HEK293 (cell line): Measurements from ENCODE around the gene TGFBI.

Experiments
- CTCF ChIA-PET: fragments of 350-600 bp; formaldehyde crosslinking; extraction: SDS; loops from one replicate; lab custom pipeline; 2021; ENCODE audit warnings: antibody characterized with exemption; lab: Yijun Ruan, JAX
- POLR2A ChIA-PET: fragments of 300-600 bp; formaldehyde crosslinking; extraction: SDS; loops from one replicate; lab custom pipeline; 2020; ENCODE audit warnings: antibody characterized with exemption, inconsistent platforms; lab: Yijun Ruan, JAX
- H3K27ac ChIP-seq: fragments of 200-500 bp; sonication (Bioruptor generic); 2 replicates; pipeline ENCODE4 v1.5.1; 2014; ENCODE audit warnings: low read depth, low read length, control low read depth, inconsistent platforms; ENCODE audit errors: extremely low read depth
- H3K36me3 ChIP-seq, 2 experiments: fragments of 200-500 bp in 1 of 2; sonication (Bioruptor generic) in 1 of 2; 1 replicate in 1 of 2; 2 replicates in 1 of 2; pipeline ENCODE4 v1.5.1; 2014 to 2017; ENCODE audit warnings: inconsistent platforms in 2 of 2, low read length in 2 of 2; ENCODE audit not compliant: control insufficient read depth in 2 of 2, insufficient read depth in 1 of 2
- H3K4me1 ChIP-seq: fragments of 200-500 bp; sonication (Bioruptor generic); 2 replicates; pipeline ENCODE4 v1.5.1; 2014; ENCODE audit warnings: mild to moderate bottlenecking, low read length, inconsistent platforms; ENCODE audit not compliant: control insufficient read depth, insufficient read depth
- H3K4me3 ChIP-seq: 2 replicates; pipeline ENCODE4 v1.5.1; 2011; ENCODE audit warnings: low read depth, mild to moderate bottlenecking, control low read depth, low read length, moderate library complexity
- H3K9me3 ChIP-seq: fragments of 200-500 bp; sonication (Bioruptor generic); 2 replicates; pipeline ENCODE4 v1.5.1; 2014; ENCODE audit warnings: low read depth, low read length, inconsistent platforms; ENCODE audit not compliant: control insufficient read depth, insufficient read depth
- BCL11B ChIP-seq: fragments of 450-650 bp; formaldehyde crosslinking; IDR thresholded peaks from 2 replicates; pipeline ENCODE4 v1.5.1; 2016; ENCODE audit warnings: low read depth, missing biosample characterization, missing genetic modification characterization
- GLIS1 ChIP-seq: fragments of 450-650 bp; formaldehyde crosslinking; IDR thresholded peaks from 2 replicates; pipeline ENCODE4 v1.5.1; 2016; ENCODE audit warnings: missing biosample characterization, missing genetic modification characterization
- HOXD13 ChIP-seq: sonication (generic); formaldehyde crosslinking; IDR thresholded peaks from 2 replicates; pipeline ENCODE4 v1.8.0; 2022; ENCODE audit warnings: missing genetic modification reagents, borderline replicate concordance
- KLF10 ChIP-seq: fragments of 450-650 bp; IDR thresholded peaks from 2 replicates; pipeline ENCODE4 v1.5.1; 2018; ENCODE audit warnings: missing biosample characterization, mild to moderate bottlenecking, missing genetic modification characterization
- ZBTB1 ChIP-seq: fragments of 450-650 bp; formaldehyde crosslinking; IDR thresholded peaks from 2 replicates; pipeline ENCODE4 v1.5.1; 2016; ENCODE audit warnings: missing biosample characterization, missing genetic modification characterization
- ZBTB17 ChIP-seq: fragments of 450-650 bp; formaldehyde crosslinking; IDR thresholded peaks from 2 replicates; pipeline ENCODE4 v1.5.1; 2016; ENCODE audit warnings: missing biosample characterization, missing genetic modification characterization
- ZBTB20 ChIP-seq: fragments of 450-650 bp; formaldehyde crosslinking; IDR thresholded peaks from 2 replicates; pipeline ENCODE4 v1.5.1; 2016; ENCODE audit warnings: missing biosample characterization, missing genetic modification characterization
- ZBTB7A ChIP-seq: fragments of 450-650 bp; formaldehyde crosslinking; IDR thresholded peaks from 2 replicates; pipeline ENCODE4 v1.5.1; 2016; ENCODE audit warnings: low read depth, missing biosample characterization, missing genetic modification characterization
- ZFHX2 ChIP-seq: fragments of 450-650 bp; formaldehyde crosslinking; conservative IDR thresholded peaks from 2 replicates; pipeline ENCODE4 v1.5.1; 2016; ENCODE audit warnings: missing biosample characterization, missing genetic modification characterization
- ZIC2 ChIP-seq: fragments of 450-650 bp; formaldehyde crosslinking; IDR thresholded peaks from 2 replicates; pipeline ENCODE4 v1.5.1; 2016; ENCODE audit warnings: missing biosample characterization, missing genetic modification characterization
- ZNF132 ChIP-seq: fragments of 450-650 bp; formaldehyde crosslinking; IDR thresholded peaks from 2 replicates; pipeline ENCODE4 v1.5.1; 2017; ENCODE audit warnings: missing biosample characterization, missing genetic modification characterization, borderline replicate concordance
- ZNF184 ChIP-seq: fragments of 450-650 bp; IDR thresholded peaks from 2 replicates; pipeline ENCODE4 v1.5.1; 2018; ENCODE audit warnings: missing biosample characterization, mild to moderate bottlenecking, missing genetic modification characterization
- ZNF221 ChIP-seq: fragments of 450-650 bp; formaldehyde crosslinking; IDR thresholded peaks from 2 replicates; pipeline ENCODE4 v1.5.1; 2017; ENCODE audit warnings: missing biosample characterization, missing genetic modification characterization, borderline replicate concordance
- ZNF23 ChIP-seq: fragments of 450-650 bp; formaldehyde crosslinking; IDR thresholded peaks from 2 replicates; pipeline ENCODE4 v1.5.1; 2016; ENCODE audit warnings: missing biosample characterization, missing genetic modification characterization, borderline replicate concordance
- ZNF501 ChIP-seq: fragments of 450-650 bp; formaldehyde crosslinking; IDR thresholded peaks from 2 replicates; pipeline ENCODE4 v1.5.1; 2016; ENCODE audit warnings: missing biosample characterization, missing genetic modification characterization
- ZNF621 ChIP-seq: fragments of 450-650 bp; formaldehyde crosslinking; IDR thresholded peaks from 2 replicates; pipeline ENCODE4 v1.5.1; 2017; ENCODE audit warnings: missing biosample characterization, missing genetic modification characterization
- ZNF623 ChIP-seq: fragments of 450-650 bp; formaldehyde crosslinking; IDR thresholded peaks from 2 replicates; pipeline ENCODE4 v1.5.1; 2016; ENCODE audit warnings: missing biosample characterization, missing genetic modification characterization
- ZNF654 ChIP-seq: fragments of 450-650 bp; formaldehyde crosslinking; IDR thresholded peaks from 2 replicates; pipeline ENCODE4 v1.5.1; 2016; ENCODE audit warnings: low read depth, missing biosample characterization, missing genetic modification characterization
- ZNF658 ChIP-seq: fragments of 450-650 bp; formaldehyde crosslinking; IDR thresholded peaks from 2 replicates; pipeline ENCODE4; 2016; ENCODE audit warnings: missing biosample characterization, missing genetic modification characterization
- ZNF843 ChIP-seq: fragments of 450-650 bp; formaldehyde crosslinking; IDR thresholded peaks from 2 replicates; pipeline ENCODE4 v1.5.1; 2016; ENCODE audit warnings: missing biosample characterization, missing genetic modification characterization
- TF ChIP-seq, protein P1 (sequence below): fragments of 450-650 bp; formaldehyde crosslinking; IDR thresholded peaks from 2 replicates; pipeline ENCODE4 v1.5.1; 2016; ENCODE audit warnings: missing biosample characterization, missing genetic modification characterization
- TF ChIP-seq, protein P2 (sequence below): fragments of 450-650 bp; formaldehyde crosslinking; IDR thresholded peaks from 2 replicates; pipeline ENCODE4 v1.5.1; 2016; ENCODE audit warnings: missing biosample characterization, missing genetic modification characterization

Gene TGFBI

DNA sequence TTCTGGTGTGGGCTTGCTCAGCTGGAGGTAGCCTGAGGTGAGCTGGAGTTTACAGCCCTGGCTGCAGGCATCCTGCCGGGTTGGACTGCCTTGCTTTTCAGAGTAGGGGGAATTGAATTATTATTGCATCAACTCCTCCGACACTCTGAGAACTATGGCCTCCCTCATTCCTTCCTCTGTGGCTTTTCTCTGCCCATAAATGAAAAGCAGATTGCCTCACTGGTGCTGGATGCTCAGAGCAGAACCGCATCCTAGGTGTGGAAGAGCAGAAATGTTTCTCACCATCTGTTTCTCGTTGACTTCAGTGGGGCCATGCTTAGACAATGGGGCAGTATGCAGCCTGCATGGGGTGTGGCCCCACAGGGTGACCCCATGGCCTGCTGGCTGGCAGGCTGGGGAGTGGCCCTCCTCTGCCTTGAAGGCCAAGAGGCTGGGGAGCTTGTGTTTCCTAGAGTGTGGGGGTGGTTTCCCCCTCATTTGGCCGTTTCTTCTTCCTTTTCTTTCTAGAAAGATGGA lies 27.3 kb upstream of the TGFBI start:
- TF ChIP-seq ZIC2 (peak; percentile 85), ZNF501 (tag by site-specific recombination) (no peak), HOXD13 (CRISPR knock-in tag) (no peak), GLIS1 (peak; percentile 97), ZBTB1 (tag by site-specific recombination) (no peak), ZFHX2 (tag by site-specific recombination) (0 out of 2 replicates have a peak, but pooled peaks have one; percentile 3), ZNF623 (no peak), ZNF23 (tag by site-specific recombination) (no peak), ZBTB20 (no peak), ZNF132 (no peak)
- Histone ChIP-seq H3K36me3 (no peaks in the 10 kb centered on the region), H3K9me3 (no peaks in the 10 kb centered on the region), H3K27ac (no peak overlapping the region), H3K4me3 (no peak overlapping the region), H3K4me1 (no peaks in the 10 kb centered on the region)
- ChIA-PET CTCF (interaction anchor here (0.7 to 1.6 kb wide), 4 partner anchors 11 to 114 kb away, joined by 3 to 5 read pairs (median 4); no protein-coding TSS in a partner anchor), POLR2A (no interaction called here)

DNA sequence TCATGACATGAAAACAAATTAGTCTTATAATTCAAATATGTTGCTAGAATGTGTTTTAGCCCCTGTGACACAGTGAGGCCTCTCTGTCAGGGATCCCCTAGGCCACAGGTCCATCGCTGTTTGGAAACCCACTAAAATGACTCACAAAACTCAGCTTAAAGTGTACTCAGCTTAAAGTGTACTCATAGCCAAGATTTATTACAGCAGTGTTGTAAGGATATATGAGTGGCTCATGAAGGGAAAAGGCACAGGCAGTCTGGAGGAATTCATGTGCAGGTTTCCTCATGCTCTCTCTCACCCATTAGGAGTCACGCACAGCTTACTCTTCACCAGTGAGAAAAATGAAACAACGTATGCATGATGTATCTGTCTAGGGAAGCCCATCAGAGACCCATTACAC lies 24.4 kb upstream of the TGFBI start:
- no peak overlapping the region for H3K27ac ChIP-seq
- POLR2A ChIA-PET = no interaction called here
- H3K4me3 ChIP-seq = no peak overlapping the region
- no peaks in the 10 kb centered on the region for H3K36me3 ChIP-seq
- TF ChIP-seq ZBTB17 (tag by site-specific recombination) = no peak
- TF ChIP-seq KLF10 (tag by site-specific recombination) = no peak
- TF ChIP-seq, protein P1, sequence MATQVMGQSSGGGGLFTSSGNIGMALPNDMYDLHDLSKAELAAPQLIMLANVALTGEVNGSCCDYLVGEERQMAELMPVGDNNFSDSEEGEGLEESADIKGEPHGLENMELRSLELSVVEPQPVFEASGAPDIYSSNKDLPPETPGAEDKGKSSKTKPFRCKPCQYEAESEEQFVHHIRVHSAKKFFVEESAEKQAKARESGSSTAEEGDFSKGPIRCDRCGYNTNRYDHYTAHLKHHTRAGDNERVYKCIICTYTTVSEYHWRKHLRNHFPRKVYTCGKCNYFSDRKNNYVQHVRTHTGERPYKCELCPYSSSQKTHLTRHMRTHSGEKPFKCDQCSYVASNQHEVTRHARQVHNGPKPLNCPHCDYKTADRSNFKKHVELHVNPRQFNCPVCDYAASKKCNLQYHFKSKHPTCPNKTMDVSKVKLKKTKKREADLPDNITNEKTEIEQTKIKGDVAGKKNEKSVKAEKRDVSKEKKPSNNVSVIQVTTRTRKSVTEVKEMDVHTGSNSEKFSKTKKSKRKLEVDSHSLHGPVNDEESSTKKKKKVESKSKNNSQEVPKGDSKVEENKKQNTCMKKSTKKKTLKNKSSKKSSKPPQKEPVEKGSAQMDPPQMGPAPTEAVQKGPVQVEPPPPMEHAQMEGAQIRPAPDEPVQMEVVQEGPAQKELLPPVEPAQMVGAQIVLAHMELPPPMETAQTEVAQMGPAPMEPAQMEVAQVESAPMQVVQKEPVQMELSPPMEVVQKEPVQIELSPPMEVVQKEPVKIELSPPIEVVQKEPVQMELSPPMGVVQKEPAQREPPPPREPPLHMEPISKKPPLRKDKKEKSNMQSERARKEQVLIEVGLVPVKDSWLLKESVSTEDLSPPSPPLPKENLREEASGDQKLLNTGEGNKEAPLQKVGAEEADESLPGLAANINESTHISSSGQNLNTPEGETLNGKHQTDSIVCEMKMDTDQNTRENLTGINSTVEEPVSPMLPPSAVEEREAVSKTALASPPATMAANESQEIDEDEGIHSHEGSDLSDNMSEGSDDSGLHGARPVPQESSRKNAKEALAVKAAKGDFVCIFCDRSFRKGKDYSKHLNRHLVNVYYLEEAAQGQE (tag by site-specific recombination) = no peak
- no peak for TF ChIP-seq ZNF221
- TF ChIP-seq, protein P2, sequence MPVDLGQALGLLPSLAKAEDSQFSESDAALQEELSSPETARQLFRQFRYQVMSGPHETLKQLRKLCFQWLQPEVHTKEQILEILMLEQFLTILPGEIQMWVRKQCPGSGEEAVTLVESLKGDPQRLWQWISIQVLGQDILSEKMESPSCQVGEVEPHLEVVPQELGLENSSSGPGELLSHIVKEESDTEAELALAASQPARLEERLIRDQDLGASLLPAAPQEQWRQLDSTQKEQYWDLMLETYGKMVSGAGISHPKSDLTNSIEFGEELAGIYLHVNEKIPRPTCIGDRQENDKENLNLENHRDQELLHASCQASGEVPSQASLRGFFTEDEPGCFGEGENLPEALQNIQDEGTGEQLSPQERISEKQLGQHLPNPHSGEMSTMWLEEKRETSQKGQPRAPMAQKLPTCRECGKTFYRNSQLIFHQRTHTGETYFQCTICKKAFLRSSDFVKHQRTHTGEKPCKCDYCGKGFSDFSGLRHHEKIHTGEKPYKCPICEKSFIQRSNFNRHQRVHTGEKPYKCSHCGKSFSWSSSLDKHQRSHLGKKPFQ (tag by site-specific recombination) = no peak
- TF ChIP-seq ZNF184 (tag by site-specific recombination) = no peak
- no peak for TF ChIP-seq BCL11B (tag by site-specific recombination)
- no peak for TF ChIP-seq ZNF843
- no peak for TF ChIP-seq ZNF621 (tag by site-specific recombination)
- peaks cover 6% of the 10 kb centered on the region; the same call in 1 of the 2 replicates for H3K4me1 ChIP-seq
- no peaks in the 10 kb centered on the region for H3K9me3 ChIP-seq
- CTCF ChIA-PET = no interaction called here

DNA sequence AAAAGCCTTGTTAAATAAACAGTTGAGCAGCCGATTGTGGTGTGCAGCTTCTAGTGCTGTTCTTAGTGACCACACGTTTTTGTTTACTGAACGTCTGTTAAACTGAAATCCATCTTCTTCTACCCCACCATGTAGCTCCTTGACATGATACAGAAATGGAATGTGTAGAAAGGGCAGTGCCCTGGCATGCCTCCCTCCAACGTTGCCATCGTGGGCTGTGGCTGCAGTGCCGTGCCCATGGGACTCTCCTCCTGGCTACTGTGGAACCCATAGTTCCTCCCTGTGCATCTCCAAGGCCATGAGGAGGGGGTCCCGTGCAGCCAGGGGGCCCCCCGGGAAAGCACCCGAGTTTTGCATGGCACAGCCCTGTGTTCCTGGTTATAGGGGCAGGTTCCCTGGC lies 23.3 kb upstream of the TGFBI start:
- Histone ChIP-seq H3K4me3 (no peak overlapping the region), H3K9me3 (no peaks in the 10 kb centered on the region), H3K27ac (no peak overlapping the region), H3K4me1 (peaks cover 6% of the 10 kb centered on the region; the same call in 1 of the 2 replicates), H3K36me3 (no peaks in the 10 kb centered on the region)
- no peak for TF ChIP-seq ZNF658 (tag by site-specific recombination)
- no peak for TF ChIP-seq ZNF654 (tag by site-specific recombination)
- no peak for TF ChIP-seq ZBTB7A (tag by site-specific recombination)
- ChIA-PET CTCF (interaction anchor here (0.7 kb wide), 1 partner anchor 22 kb away, joined by 3 read pairs; no protein-coding TSS in a partner anchor), POLR2A (no interaction called here)
